Measurements from ENCODE around the gene FAM13A.

Gene FAM13A

GRCh38 chr4:88870428-88870827, 186.6 kb downstream of the FAM13A start:
- H3K4me3 ChIP-seq (ENCODE audit: low read depth, low read length), result no peak overlapping the region
- DNase-seq (ENCODE audit: low read depth), result no peak
- TF ChIP-seq, protein P1, sequence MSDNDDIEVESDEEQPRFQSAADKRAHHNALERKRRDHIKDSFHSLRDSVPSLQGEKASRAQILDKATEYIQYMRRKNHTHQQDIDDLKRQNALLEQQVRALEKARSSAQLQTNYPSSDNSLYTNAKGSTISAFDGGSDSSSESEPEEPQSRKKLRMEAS (IDR thresholded peaks at IDR 0.05; ENCODE audit: low read depth, low read length), result no peak
- no peak for TF ChIP-seq POLR2A (IDR thresholded peaks at IDR 0.05; ENCODE audit: extremely low read depth, insufficient read length)
- TF ChIP-seq, protein P2, sequence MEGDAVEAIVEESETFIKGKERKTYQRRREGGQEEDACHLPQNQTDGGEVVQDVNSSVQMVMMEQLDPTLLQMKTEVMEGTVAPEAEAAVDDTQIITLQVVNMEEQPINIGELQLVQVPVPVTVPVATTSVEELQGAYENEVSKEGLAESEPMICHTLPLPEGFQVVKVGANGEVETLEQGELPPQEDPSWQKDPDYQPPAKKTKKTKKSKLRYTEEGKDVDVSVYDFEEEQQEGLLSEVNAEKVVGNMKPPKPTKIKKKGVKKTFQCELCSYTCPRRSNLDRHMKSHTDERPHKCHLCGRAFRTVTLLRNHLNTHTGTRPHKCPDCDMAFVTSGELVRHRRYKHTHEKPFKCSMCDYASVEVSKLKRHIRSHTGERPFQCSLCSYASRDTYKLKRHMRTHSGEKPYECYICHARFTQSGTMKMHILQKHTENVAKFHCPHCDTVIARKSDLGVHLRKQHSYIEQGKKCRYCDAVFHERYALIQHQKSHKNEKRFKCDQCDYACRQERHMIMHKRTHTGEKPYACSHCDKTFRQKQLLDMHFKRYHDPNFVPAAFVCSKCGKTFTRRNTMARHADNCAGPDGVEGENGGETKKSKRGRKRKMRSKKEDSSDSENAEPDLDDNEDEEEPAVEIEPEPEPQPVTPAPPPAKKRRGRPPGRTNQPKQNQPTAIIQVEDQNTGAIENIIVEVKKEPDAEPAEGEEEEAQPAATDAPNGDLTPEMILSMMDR (IDR thresholded peaks at IDR 0.05; ENCODE audit: low read depth, low read length), result no peak

DNA sequence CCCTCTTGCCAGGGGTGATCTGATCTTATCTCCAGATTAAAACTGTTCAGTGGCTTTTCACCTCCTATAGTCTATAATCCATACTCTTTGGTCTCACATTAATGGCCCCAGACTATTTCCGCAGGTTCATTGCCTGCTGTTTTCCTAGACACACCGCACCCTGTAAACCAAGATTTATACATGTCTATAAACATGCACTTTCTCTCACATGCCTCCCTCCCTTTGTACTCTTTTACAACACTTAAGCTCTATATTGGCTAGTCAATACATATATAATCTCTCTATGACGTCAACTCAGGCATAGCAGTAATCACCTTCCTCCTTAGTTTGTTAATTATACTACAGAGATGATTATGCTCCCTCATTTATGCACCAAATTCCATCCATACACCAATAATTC, 188.5 kb downstream of the FAM13A start:
- TF ChIP-seq, protein P2 (IDR thresholded peaks at IDR 0.05; ENCODE audit: low read depth, low read length), result no peak
- TF ChIP-seq, protein P1 (IDR thresholded peaks at IDR 0.05; ENCODE audit: low read depth, low read length), result no peak
- TF ChIP-seq POLR2A (IDR thresholded peaks at IDR 0.05; ENCODE audit: extremely low read depth, insufficient read length), result no peak
- no peak for TF ChIP-seq MYC (IDR thresholded peaks at IDR 0.05; ENCODE audit: low read depth, low read length)
- no peak for DNase-seq (ENCODE audit: low read depth)
- no peak overlapping the region for H3K4me3 ChIP-seq (ENCODE audit: low read depth, low read length)

GRCh38 chr4:88866862-88867550, 190.0 kb downstream of the FAM13A start:
- no peak for TF ChIP-seq MYC (IDR thresholded peaks at IDR 0.05; ENCODE audit: low read depth, low read length)
- TF ChIP-seq, protein P2 (IDR thresholded peaks at IDR 0.05; ENCODE audit: low read depth, low read length), result no peak
- no peak for TF ChIP-seq POLR2A (IDR thresholded peaks at IDR 0.05; ENCODE audit: extremely low read depth, insufficient read length)
- TF ChIP-seq, protein P1 (IDR thresholded peaks at IDR 0.05; ENCODE audit: low read depth, low read length), result no peak
- no peak for DNase-seq (ENCODE audit: low read depth)
- no peak overlapping the region for H3K4me3 ChIP-seq (ENCODE audit: low read depth, low read length)

- TF ChIP-seq, protein P2 (IDR thresholded peaks at IDR 0.05; ENCODE audit: low read depth, low read length), result no peak
- TF ChIP-seq POLR2A (IDR thresholded peaks at IDR 0.05; ENCODE audit: extremely low read depth, insufficient read length), result no peak
- no peak overlapping the region for H3K4me3 ChIP-seq (ENCODE audit: low read depth, low read length)
- DNase-seq (ENCODE audit: low read depth), result no peak
Observed at GRCh38 chr4:88865466-88865865, 191.5 kb downstream of the FAM13A start.

- TF ChIP-seq MYC (IDR thresholded peaks at IDR 0.05; ENCODE audit: low read depth, low read length) (no peak), POLR2A (IDR thresholded peaks at IDR 0.05; ENCODE audit: extremely low read depth, insufficient read length) (no peak)
- TF ChIP-seq, protein P1 (IDR thresholded peaks at IDR 0.05; ENCODE audit: low read depth, low read length), result no peak
- TF ChIP-seq, protein P2 (IDR thresholded peaks at IDR 0.05; ENCODE audit: low read depth, low read length), result no peak
- DNase-seq (ENCODE audit: low read depth), result no peak
- H3K4me3 ChIP-seq (ENCODE audit: low read depth, low read length), result no peak overlapping the region
Observed at GRCh38 chr4:88865046-88865445, 191.9 kb downstream of the FAM13A start.

DNA sequence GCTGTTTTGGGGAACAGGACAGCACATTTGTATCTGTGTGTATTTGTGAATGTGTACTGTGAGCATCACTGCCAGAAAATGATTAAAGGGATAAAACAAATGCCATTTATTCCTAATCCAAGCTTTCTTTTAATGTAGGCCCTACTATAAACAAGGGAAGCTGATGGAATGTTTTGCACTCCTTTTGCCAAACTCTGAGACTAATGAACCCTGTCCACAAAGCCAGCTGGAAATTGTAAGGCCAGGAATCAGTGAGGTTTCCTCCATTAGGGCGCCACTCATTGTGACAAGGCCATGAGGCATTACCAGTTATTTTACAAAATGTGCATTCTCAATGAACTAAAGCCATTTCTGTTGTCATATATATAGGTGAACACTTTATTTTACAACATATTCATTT, 196.4 kb downstream of the FAM13A start:
- TF ChIP-seq MYC (IDR thresholded peaks at IDR 0.05; ENCODE audit: low read depth, low read length), result no peak
- TF ChIP-seq, protein P1 (IDR thresholded peaks at IDR 0.05; ENCODE audit: low read depth, low read length), result no peak
- no peak for TF ChIP-seq POLR2A (IDR thresholded peaks at IDR 0.05; ENCODE audit: extremely low read depth, insufficient read length)
- TF ChIP-seq, protein P2 (IDR thresholded peaks at IDR 0.05; ENCODE audit: low read depth, low read length), result no peak
- DNase-seq (ENCODE audit: low read depth), result no peak
- H3K4me3 ChIP-seq (ENCODE audit: low read depth, low read length), result no peak overlapping the region
